GM23338 (cell line): ENCODE results near the gene CIZ1. TPM values are rescaled to one million over a fixed set of nuclear protein-coding genes. Genes with fewer than 3 reads are reported as not detected.
A peak's percentile ranks its signal among the peaks of the same experiment; 100 is the strongest.

Experiments
- ATAC-seq: fragments of 200-7000 bp; cut with Tn5 transposase; 3 replicates; pipeline ENCODE4 v1.9.1; 2020
- DNase-seq: peaks from one replicate; pipeline ENCODE4 v3.0.0-alpha.2; 2015; ENCODE audit warnings: low spot score
- H2AFZ ChIP-seq: fragments of 200-600 bp; sonication (generic); 2 replicates; pipeline ENCODE4 v1.8.0; 2016; ENCODE audit warnings: antibody characterized with exemption, mild to moderate bottlenecking, moderate library complexity
- H3F3A ChIP-seq: fragments of 200-600 bp; sonication (generic); replicated peaks from 2 replicates; pipeline ENCODE4 v1.8.0; 2017; ENCODE audit warnings: antibody characterized with exemption, mixed run types, low read depth
- H3K27ac ChIP-seq: fragments of 200-600 bp; sonication (generic); 2 replicates; pipeline ENCODE4 v1.6.1; 2016; ENCODE audit warnings: low read depth
- H3K27me3 ChIP-seq: fragments of 200-600 bp; sonication (generic); 2 replicates; pipeline ENCODE4 v1.8.0; 2016; ENCODE audit warnings: mild to moderate bottlenecking, mixed run types, moderate library complexity; ENCODE audit not compliant: insufficient read depth
- H3K36me3 ChIP-seq: fragments of 200-600 bp; sonication (generic); 2 replicates; pipeline ENCODE4 v1.8.0; 2016; ENCODE audit warnings: mild to moderate bottlenecking; ENCODE audit not compliant: insufficient read depth
- H3K4me1 ChIP-seq: fragments of 200-600 bp; sonication (generic); 2 replicates; pipeline ENCODE4 v1.8.0; 2016; ENCODE audit warnings: mild to moderate bottlenecking, moderate library complexity; ENCODE audit not compliant: insufficient read depth
- H3K4me2 ChIP-seq: fragments of 200-600 bp; sonication (generic); 2 replicates; pipeline ENCODE4 v1.7.1; 2017; ENCODE audit warnings: mixed run types
- H3K4me3 ChIP-seq: fragments of 200-600 bp; sonication (generic); 2 replicates; pipeline ENCODE4 v1.6.1; 2016; ENCODE audit warnings: mixed run types
- H3K79me2 ChIP-seq: fragments of 200-600 bp; sonication (generic); replicated peaks from 2 replicates; pipeline ENCODE4 v1.8.0; 2017; ENCODE audit warnings: mild to moderate bottlenecking; ENCODE audit not compliant: insufficient read depth
- H3K9me2 ChIP-seq: fragments of 200-600 bp; sonication (generic); 2 replicates; pipeline ENCODE4 v1.8.0; 2017; ENCODE audit not compliant: insufficient read depth
- H4K20me1 ChIP-seq: fragments of 200-600 bp; sonication (generic); replicated peaks from 2 replicates; pipeline ENCODE4 v1.8.0; 2017; ENCODE audit warnings: mild to moderate bottlenecking; ENCODE audit not compliant: insufficient read depth
- H3K27ac Mint-ChIP-seq: 2 replicates; pipeline ENCODE4 v1.8.0; 2020; ENCODE audit warnings: inconsistent platforms, mild to moderate bottlenecking, moderate library complexity, mixed read lengths
- H3K27me3 Mint-ChIP-seq: 3 replicates; pipeline ENCODE4 v1.8.0; 2022; ENCODE audit warnings: low read depth, mild to moderate bottlenecking, moderate library complexity, mixed read lengths, inconsistent platforms; ENCODE audit not compliant: insufficient read depth, poor library complexity
- H3K36me3 Mint-ChIP-seq: 3 replicates; pipeline ENCODE4 v1.8.0; 2021; ENCODE audit warnings: low read depth, mild to moderate bottlenecking, inconsistent platforms, moderate library complexity, mixed read lengths
- H3K4me1 Mint-ChIP-seq: 3 replicates; pipeline ENCODE4 v1.8.0; 2020; ENCODE audit warnings: mild to moderate bottlenecking, inconsistent platforms, mixed read lengths
- H3K4me3 Mint-ChIP-seq: 3 replicates; pipeline ENCODE4 v1.8.0; 2021; ENCODE audit warnings: moderate library complexity, mild to moderate bottlenecking, inconsistent platforms, mixed read lengths
- H3K9me3 Mint-ChIP-seq: 3 replicates; pipeline ENCODE4 v1.8.0; 2020; ENCODE audit warnings: moderate library complexity, mild to moderate bottlenecking, inconsistent platforms, mixed read lengths
- CREB1 ChIP-seq: fragments of 250-450 bp; sonication (Bioruptor Pico); IDR thresholded peaks from 2 replicates; pipeline ENCODE4 v1.5.0; 2020; ENCODE audit warnings: low read depth, mild to moderate bottlenecking, moderate library complexity
- ETS1 ChIP-seq: IDR thresholded peaks from 2 replicates; pipeline ENCODE4 v1.6.1; 2016; ENCODE audit warnings: antibody characterized with exemption
- EZH2 ChIP-seq: fragments of 200-600 bp; sonication (generic); IDR thresholded peaks from one replicate; pipeline ENCODE4 v1.8.0; 2017; ENCODE audit warnings: antibody characterized with exemption, mild to moderate bottlenecking, low read depth; ENCODE audit not compliant: unreplicated experiment
- JUNB ChIP-seq: IDR thresholded peaks from one replicate; pipeline ENCODE4 v1.6.1; 2016; ENCODE audit warnings: antibody characterized with exemption; ENCODE audit not compliant: unreplicated experiment
- NANOG ChIP-seq: IDR thresholded peaks from 2 replicates; pipeline ENCODE4 v1.6.1; 2016; ENCODE audit warnings: antibody characterized with exemption, borderline replicate concordance
- POLR2AphosphoS5 ChIP-seq: IDR thresholded peaks from 2 replicates; pipeline ENCODE4 v1.6.1; 2016; ENCODE audit warnings: antibody characterized with exemption, low read depth
- STAT1 ChIP-seq: IDR thresholded peaks from one replicate; pipeline ENCODE4 v1.6.1; 2016; ENCODE audit warnings: antibody characterized with exemption; ENCODE audit not compliant: unreplicated experiment
- ZNF114 ChIP-seq: fragments of 250-450 bp; sonication (Bioruptor Pico); IDR thresholded peaks from 2 replicates; pipeline ENCODE4 v1.5.0; 2020; ENCODE audit warnings: mild to moderate bottlenecking, moderate library complexity
- ZNF462 ChIP-seq: fragments of 250-450 bp; sonication (Bioruptor Pico); IDR thresholded peaks from 2 replicates; pipeline ENCODE4 v1.5.0; 2020; ENCODE audit warnings: mild to moderate bottlenecking, moderate library complexity
- polyA plus RNA-seq: library from polyadenylated mRNA; unstranded; fragments of >200 nt; fragmentation: Nextera tagmentation; extraction: Ambion mirVana; gene quantifications from 2 replicates; pipeline ENCODE4 v1.2.1, GENCODE V29; 2016
- total RNA-seq: library from RNA; depleted of rRNA; stranded (reverse); fragments of >200 nt; shearing (Covaris generic); gene quantifications from 2 replicates; pipeline ENCODE4 v1.2.3, GENCODE V29; 2014
- TF ChIP-seq, protein P1 (sequence below): IDR thresholded peaks from one replicate; pipeline ENCODE4 v1.6.1; 2018; ENCODE audit warnings: antibody characterized with exemption; ENCODE audit not compliant: unreplicated experiment

The CIZ1 gene
- total and polyA plus RNA-seq, 2 experiments from 2014 or later = 49.6 to 61.4 TPM

DNA sequence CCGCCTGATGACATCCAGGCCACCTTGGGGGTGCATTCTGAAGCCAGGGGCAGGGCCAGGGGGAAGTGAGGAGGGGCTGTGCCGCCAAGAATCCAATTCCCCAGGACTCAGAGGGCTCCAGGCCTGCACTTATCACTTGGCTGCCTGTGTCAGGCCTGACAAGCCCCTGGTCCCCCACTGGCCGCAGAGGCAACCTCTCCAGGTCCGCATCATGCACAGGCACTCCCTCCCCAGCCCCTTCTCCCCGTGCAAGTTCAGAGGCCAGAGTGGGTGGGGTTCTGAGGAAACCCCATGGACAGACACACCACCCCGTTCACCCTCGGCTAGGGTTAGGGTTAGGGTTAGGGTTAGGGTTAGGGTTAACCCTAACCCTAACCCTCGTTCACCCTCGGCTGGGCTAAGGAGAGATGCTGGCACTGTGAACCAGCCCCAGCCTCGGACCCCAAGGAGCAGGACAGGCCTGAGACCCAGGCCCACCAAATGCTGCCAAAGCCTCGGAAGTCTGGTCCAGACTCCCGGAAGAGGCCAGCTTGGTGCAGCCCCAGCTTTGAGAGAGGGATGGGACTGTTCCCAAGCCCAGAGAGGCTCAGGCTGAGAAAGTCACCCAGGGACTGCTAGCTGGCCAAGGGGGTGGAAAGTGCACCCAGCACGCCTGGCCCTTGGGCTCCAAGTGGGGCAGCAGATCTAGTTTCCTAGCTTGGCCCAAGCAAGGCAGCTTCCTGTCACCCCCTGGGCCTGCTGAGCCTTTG lies 37.3 kb downstream of the CIZ1 start:
- no peak overlapping the region for H3K27ac ChIP-seq
- Mint-ChIP-seq H3K27me3 (peaks cover 7% of the 10 kb centered on the region), H3K4me3 (no peak overlapping the region), H3K27ac (no peak overlapping the region), H3K9me3 (peaks cover 3% of the 10 kb centered on the region; the same call in 1 of the 3 replicates), H3K36me3 (no peaks in the 10 kb centered on the region), H3K4me1 (peaks cover 10% of the 10 kb centered on the region)
- H4K20me1 ChIP-seq = no peaks in the 10 kb centered on the region
- peak; percentile 19 for DNase-seq
- H3K4me2 ChIP-seq = no peak overlapping the region
- H3K4me3 ChIP-seq = no peak overlapping the region
- peaks cover 3% of the 10 kb centered on the region for H3K4me1 ChIP-seq
- H3K9me2 ChIP-seq = no peaks in the 10 kb centered on the region
- no peaks in the 10 kb centered on the region for H3K36me3 ChIP-seq
- H3K27me3 ChIP-seq = no peaks in the 10 kb centered on the region
- TF ChIP-seq NANOG (no peak), ZNF114 (CRISPR knock-in tag) (no peak), ETS1 (no peak), JUNB (no peak), ZNF462 (CRISPR knock-in tag) (no peak), POLR2AphosphoS5 (no peak), STAT1 (no peak), EZH2 (no peak), CREB1 (CRISPR knock-in tag) (no peak)
- TF ChIP-seq, protein P1, sequence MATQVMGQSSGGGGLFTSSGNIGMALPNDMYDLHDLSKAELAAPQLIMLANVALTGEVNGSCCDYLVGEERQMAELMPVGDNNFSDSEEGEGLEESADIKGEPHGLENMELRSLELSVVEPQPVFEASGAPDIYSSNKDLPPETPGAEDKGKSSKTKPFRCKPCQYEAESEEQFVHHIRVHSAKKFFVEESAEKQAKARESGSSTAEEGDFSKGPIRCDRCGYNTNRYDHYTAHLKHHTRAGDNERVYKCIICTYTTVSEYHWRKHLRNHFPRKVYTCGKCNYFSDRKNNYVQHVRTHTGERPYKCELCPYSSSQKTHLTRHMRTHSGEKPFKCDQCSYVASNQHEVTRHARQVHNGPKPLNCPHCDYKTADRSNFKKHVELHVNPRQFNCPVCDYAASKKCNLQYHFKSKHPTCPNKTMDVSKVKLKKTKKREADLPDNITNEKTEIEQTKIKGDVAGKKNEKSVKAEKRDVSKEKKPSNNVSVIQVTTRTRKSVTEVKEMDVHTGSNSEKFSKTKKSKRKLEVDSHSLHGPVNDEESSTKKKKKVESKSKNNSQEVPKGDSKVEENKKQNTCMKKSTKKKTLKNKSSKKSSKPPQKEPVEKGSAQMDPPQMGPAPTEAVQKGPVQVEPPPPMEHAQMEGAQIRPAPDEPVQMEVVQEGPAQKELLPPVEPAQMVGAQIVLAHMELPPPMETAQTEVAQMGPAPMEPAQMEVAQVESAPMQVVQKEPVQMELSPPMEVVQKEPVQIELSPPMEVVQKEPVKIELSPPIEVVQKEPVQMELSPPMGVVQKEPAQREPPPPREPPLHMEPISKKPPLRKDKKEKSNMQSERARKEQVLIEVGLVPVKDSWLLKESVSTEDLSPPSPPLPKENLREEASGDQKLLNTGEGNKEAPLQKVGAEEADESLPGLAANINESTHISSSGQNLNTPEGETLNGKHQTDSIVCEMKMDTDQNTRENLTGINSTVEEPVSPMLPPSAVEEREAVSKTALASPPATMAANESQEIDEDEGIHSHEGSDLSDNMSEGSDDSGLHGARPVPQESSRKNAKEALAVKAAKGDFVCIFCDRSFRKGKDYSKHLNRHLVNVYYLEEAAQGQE = no peak
- no peak overlapping the region for H2AFZ ChIP-seq
- ATAC-seq = no peak
- no peaks in the 10 kb centered on the region for H3K79me2 ChIP-seq
- H3F3A ChIP-seq = no peaks in the 10 kb centered on the region
